HepG2 (cell line): ENCODE data around the gene COX14. TPM values are rescaled to one million over a fixed set of nuclear protein-coding genes. Genes with fewer than 3 reads are reported as not detected.

ENCODE experiments used
- ARHGAP35 ChIP-seq: sonication (generic); formaldehyde crosslinking; IDR thresholded peaks from 2 replicates; pipeline ENCODE4 v1.9.0; 2022; ENCODE audit warnings: mild to moderate bottlenecking, inconsistent platforms, moderate library complexity, missing genetic modification reagents, borderline replicate concordance
- ARID4A ChIP-seq: sonication (generic); formaldehyde crosslinking; IDR thresholded peaks from 2 replicates; pipeline ENCODE4 v1.5.0; 2020; ENCODE audit warnings: mild to moderate bottlenecking, missing genetic modification reagents, borderline replicate concordance
- CHD4 ChIP-seq: fragments of 200-600 bp; sonication (generic); IDR thresholded peaks from 2 replicates; pipeline ENCODE4 v1.7.0; 2017; ENCODE audit warnings: mild to moderate bottlenecking, low read length, borderline replicate concordance
- FOXO4 ChIP-seq: sonication (generic); formaldehyde crosslinking; conservative IDR thresholded peaks from 2 replicates; pipeline ENCODE4 v1.8.1; 2023; ENCODE audit warnings: missing genetic modification reagents
- IRF2 ChIP-seq: IDR thresholded peaks from 2 replicates; pipeline ENCODE4 v1.6.1; 2018; ENCODE audit warnings: missing genetic modification reagents, missing compliant biosample characterization
- IRX3 ChIP-seq: sonication (generic); formaldehyde crosslinking; IDR thresholded peaks from 2 replicates; pipeline ENCODE4 v1.8.1; 2023; ENCODE audit warnings: mild to moderate bottlenecking, low read depth, missing genetic modification reagents, borderline replicate concordance
- PHF20 ChIP-seq: sonication (generic); formaldehyde crosslinking; IDR thresholded peaks from 2 replicates; pipeline ENCODE4 v1.5.0; 2020; ENCODE audit warnings: mild to moderate bottlenecking, missing genetic modification reagents
- POLR2A ChIP-seq, 2 experiments: IDR thresholded peaks; 2 replicates each; pipeline ENCODE4 v1.6.1; 2011; ENCODE audit warnings: low read depth in 2 of 2, low read length in 2 of 2, mild to moderate bottlenecking in 1 of 2, moderate library complexity in 1 of 2; ENCODE audit not compliant: insufficient read depth in 1 of 2
- SOX13 ChIP-seq, 3 experiments: fragments of 450-650 bp in 1 of 3; sonication (generic) in 1 of 3; formaldehyde crosslinking in 1 of 3; IDR thresholded peaks in 2 of 3; conservative IDR thresholded peaks in 1 of 3; 2 replicates each; pipeline versions ENCODE4 v1.5.0 to v1.6.1; 2016 to 2020; ENCODE audit warnings: antibody characterized with exemption in 1 of 3, mild to moderate bottlenecking in 1 of 3, missing compliant biosample characterization in 1 of 3, missing genetic modification reagents in 1 of 3, moderate library complexity in 1 of 3
- TAF1 ChIP-seq: sonication (generic); formaldehyde crosslinking; IDR thresholded peaks from 2 replicates; pipeline ENCODE4 v1.4.0; 2020; ENCODE audit warnings: missing genetic modification reagents
- UBTF ChIP-seq: sonication (generic); formaldehyde crosslinking; IDR thresholded peaks from 2 replicates; pipeline ENCODE4 v1.4.0; 2020; ENCODE audit warnings: mild to moderate bottlenecking, missing genetic modification reagents
- ZNF10 ChIP-seq: sonication (generic); formaldehyde crosslinking; IDR thresholded peaks from 2 replicates; pipeline ENCODE4 v1.4.0; 2020; ENCODE audit warnings: mild to moderate bottlenecking, low read depth, missing genetic modification reagents, borderline replicate concordance
- ZNF12 ChIP-seq: sonication (generic); formaldehyde crosslinking; IDR thresholded peaks from 2 replicates; pipeline ENCODE4 v1.5.0; 2020; ENCODE audit warnings: missing genetic modification reagents
- ZNF296 ChIP-seq: sonication (generic); formaldehyde crosslinking; conservative IDR thresholded peaks from 2 replicates; pipeline ENCODE4 v1.5.0; 2020; ENCODE audit warnings: mild to moderate bottlenecking, missing genetic modification reagents
- ZNF34 ChIP-seq: sonication (generic); formaldehyde crosslinking; IDR thresholded peaks from 2 replicates; pipeline ENCODE4 v1.4.0; 2020; ENCODE audit warnings: mild to moderate bottlenecking, missing genetic modification reagents, borderline replicate concordance
- ZNF652 ChIP-seq: IDR thresholded peaks from 2 replicates; pipeline ENCODE4 v1.6.1; 2016; ENCODE audit warnings: low read depth, borderline replicate concordance
- ZNF781 ChIP-seq: sonication (generic); formaldehyde crosslinking; IDR thresholded peaks from 2 replicates; pipeline ENCODE4 v1.5.1; 2020; ENCODE audit warnings: borderline replicate concordance, mild to moderate bottlenecking, missing genetic modification reagents; ENCODE audit errors: not compliant biosample characterization
- ZZZ3 ChIP-seq: sonication (generic); formaldehyde crosslinking; IDR thresholded peaks from 2 replicates; pipeline ENCODE4 v1.4.0; 2020; ENCODE audit warnings: missing genetic modification reagents, mild to moderate bottlenecking, borderline replicate concordance
- polyA plus RNA-seq, 8 experiments: library from polyadenylated mRNA; depleted of rRNA in 3 of 8; stranded (reverse) in 7 of 8; unstranded in 1 of 8; fragments of >200 nt; fragmentation: Illumina TruSeq in 4 of 8; extraction: Trizol in 4 of 8; gene quantifications; 2 replicates each; pipeline versions ENCODE4 v1.2.1 to v1.2.3, GENCODE V29; 2011 to 2016; ENCODE audit warnings: low read depth in 4 of 8, missing spikeins in 1 of 8, mixed read lengths in 1 of 8; ENCODE audit not compliant: insufficient read depth in 1 of 8
- total RNA-seq, 5 experiments: library from RNA; depleted of rRNA; stranded (reverse); fragments of >200 nt; fragmentation: Illumina TruSeq; extraction: Trizol; gene quantifications; 2 replicates each; pipeline ENCODE4 v1.2.3, GENCODE V29; 2016; ENCODE audit warnings: low read depth in 1 of 5

COX14 gene
- total and polyA plus RNA-seq, 2 of the 13 experiments (the other 11 are each of a cell fraction or from before 2014, with no cell fraction given), result 53.0 to 71.6 TPM

- no peak for TF ChIP-seq FOXO4 (CRISPR knock-in tag)
- no peak for TF ChIP-seq SOX13 (IDR thresholded peaks at IDR 0.05)
- no peak for TF ChIP-seq SOX13 (CRISPR knock-in tag; conservative IDR thresholded peaks at IDR 0.05 in 1 of 2, IDR thresholded peaks at IDR 0.05 in 1 of 2)
- TF ChIP-seq UBTF (CRISPR knock-in tag), result peak; percentile 77
- TF ChIP-seq ARID4A (CRISPR knock-in tag), result peak; percentile 81
- 0 out of 2 replicates have a peak, but pooled peaks have one; percentile 9 for TF ChIP-seq ZNF12 (CRISPR knock-in tag)
- no peak for TF ChIP-seq IRX3
- no peak for TF ChIP-seq ARHGAP35 (CRISPR knock-in tag)
- TF ChIP-seq ZNF781, result no peak
- TF ChIP-seq PHF20 (CRISPR knock-in tag), result peak; percentile 66; the same call in 1 of the 2 replicates
- TF ChIP-seq IRF2 (CRISPR knock-in tag), result no peak
- peak; percentile 8; the same call in 1 of the 2 replicates for TF ChIP-seq TAF1 (CRISPR knock-in tag)
- TF ChIP-seq ZNF34 (CRISPR knock-in tag), result 0 out of 2 replicates have a peak, but pooled peaks have one; percentile 74
- 0 out of 2 replicates have a peak, but pooled peaks have one; percentile 9 for TF ChIP-seq ZZZ3 (CRISPR knock-in tag)
- TF ChIP-seq ZNF652, result no peak
- TF ChIP-seq ZNF296, result 0 out of 2 replicates have a peak, but pooled peaks have one; percentile 58
- 0 out of 2 replicates have a peak, but pooled peaks have one; percentile 29 for TF ChIP-seq ZNF10 (CRISPR knock-in tag)
- peak in 1 of 2 experiments; percentile 3; a peak in 1 of 4 replicates for TF ChIP-seq POLR2A (IDR thresholded peaks at IDR 0.05; ENCODE audit: insufficient read depth in 1 of 2, low read depth in 2 of 2, low read length in 2 of 2)
- no peak for TF ChIP-seq CHD4
Measured at GRCh38 chr12:50112456-50113218, 601 bp downstream of the COX14 start (continued).
